C4-2B (cell line): ENCODE data around the gene CYP26B1.

Experiments
- ZFX ChIP-seq: fragments of 450-650 bp; IDR thresholded peaks from 2 replicates; pipeline ENCODE4 v1.6.1; 2017
- TF ChIP-seq, protein P1 (sequence below): fragments of 450-650 bp; conservative IDR thresholded peaks from 2 replicates; pipeline ENCODE4 v1.5.1; 2017; ENCODE audit warnings: mild to moderate bottlenecking

DNA sequence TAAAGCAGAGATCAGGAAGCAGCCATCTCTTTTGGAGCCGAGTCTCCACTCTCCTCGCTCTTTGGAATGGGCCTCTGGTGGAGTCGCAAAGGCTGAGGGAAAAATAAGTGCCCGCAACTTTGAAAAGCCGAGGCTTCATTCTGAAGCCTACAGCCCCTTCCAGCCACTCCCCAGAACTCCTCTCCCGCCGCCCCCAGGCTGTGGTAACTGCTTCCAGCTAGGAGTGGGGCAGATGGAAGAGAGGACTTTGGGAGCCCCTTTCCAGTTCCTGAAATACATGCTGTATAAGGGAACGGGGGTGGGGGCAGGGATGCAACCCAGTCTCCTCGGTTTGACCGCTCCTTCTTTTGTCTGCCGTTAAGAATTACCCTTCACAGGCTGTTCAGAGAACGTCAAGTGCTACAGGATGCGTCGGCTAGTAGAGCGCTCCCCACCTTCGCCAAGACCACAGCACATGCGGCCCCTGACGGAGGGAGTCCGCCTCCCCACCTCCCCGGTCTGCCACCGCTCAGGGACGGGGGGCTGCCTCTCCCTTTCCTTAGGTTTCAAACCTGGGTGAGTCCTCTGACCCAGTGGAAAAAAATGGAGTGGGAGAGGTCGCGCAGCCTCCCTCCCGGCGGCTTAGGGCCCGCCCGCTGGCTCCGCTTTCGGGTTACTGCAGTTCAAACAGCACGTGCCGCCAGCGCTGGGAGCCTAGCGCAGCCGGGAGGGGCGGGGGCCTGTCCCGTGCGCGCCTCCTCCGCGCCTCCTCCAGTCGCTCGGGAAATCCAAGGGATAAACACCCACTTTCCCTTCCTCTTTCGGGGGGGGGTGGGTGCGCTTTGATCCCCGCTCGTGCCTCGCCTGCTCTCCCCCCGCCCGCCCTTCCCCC lies 4.9 kb downstream of the CYP26B1 start:
- TF ChIP-seq, protein P1, sequence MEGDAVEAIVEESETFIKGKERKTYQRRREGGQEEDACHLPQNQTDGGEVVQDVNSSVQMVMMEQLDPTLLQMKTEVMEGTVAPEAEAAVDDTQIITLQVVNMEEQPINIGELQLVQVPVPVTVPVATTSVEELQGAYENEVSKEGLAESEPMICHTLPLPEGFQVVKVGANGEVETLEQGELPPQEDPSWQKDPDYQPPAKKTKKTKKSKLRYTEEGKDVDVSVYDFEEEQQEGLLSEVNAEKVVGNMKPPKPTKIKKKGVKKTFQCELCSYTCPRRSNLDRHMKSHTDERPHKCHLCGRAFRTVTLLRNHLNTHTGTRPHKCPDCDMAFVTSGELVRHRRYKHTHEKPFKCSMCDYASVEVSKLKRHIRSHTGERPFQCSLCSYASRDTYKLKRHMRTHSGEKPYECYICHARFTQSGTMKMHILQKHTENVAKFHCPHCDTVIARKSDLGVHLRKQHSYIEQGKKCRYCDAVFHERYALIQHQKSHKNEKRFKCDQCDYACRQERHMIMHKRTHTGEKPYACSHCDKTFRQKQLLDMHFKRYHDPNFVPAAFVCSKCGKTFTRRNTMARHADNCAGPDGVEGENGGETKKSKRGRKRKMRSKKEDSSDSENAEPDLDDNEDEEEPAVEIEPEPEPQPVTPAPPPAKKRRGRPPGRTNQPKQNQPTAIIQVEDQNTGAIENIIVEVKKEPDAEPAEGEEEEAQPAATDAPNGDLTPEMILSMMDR = no peak
- no peak for TF ChIP-seq ZFX
